ENCODE measurements around the gene PKD1L1.

Gene PKD1L1

DNA sequence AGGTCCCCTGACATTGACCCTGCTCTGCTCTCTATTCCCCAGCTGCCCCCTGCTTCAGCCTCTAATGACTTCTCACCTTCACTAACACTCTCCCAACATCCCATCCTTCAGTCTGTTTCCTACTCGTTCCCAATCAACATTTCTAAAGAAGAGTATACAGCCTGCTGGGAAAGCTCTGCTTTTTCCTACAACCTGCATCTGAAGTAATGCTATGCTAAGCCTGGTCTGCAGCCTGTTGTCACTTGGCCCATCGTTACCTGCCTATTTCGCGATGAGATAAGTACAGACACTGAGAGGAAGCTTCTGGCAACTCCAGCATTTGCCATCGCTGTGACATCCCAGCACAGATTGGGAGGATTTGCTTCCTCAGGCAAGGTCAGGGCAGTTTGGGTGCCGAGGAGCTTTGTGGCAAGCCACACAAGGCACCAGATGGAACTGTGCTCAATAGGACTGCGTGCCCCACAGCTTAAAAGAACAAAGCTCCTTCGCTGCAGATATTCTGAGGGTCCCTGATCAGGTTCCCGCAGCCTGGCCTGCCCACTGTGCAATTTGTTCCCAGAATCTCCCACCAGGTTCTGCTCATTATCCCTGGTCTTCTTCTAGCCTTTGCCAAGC, 51.4 kb downstream of the PKD1L1 start:
- DNase-seq: no peak

- no peak for DNase-seq
Measured at GRCh38 chr7:47895026-47895425, 53.2 kb downstream of the PKD1L1 start.

- DNase-seq: no peak
Measured at GRCh38 chr7:47893721-47894365, 54.4 kb downstream of the PKD1L1 start.

- DNase-seq: no peak
Measured at GRCh38 chr7:47893238-47893637, 55.0 kb downstream of the PKD1L1 start.

DNA sequence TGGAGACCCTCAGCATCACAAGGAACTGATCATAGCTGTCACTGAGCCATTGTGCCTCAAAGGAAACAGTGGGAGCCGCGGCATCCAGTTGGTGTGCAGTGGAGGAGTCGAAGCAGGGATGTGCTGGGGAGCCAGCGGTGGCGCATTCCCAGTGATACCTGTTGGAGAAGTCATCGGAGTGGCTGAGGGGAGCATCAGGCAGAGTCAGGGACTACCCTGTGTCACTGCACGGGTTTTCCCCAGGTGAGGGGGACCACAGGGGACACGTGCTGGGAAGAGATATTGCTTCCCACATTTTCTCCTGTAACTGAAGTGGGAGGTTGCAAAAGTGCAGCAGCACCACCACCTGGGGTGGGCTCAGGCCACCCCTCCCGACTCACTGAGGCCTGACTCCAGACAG, 57.7 kb downstream of the PKD1L1 start:
- DNase-seq: no peak

- DNase-seq: no peak
Measured at GRCh38 chr7:47890125-47890524, 58.1 kb downstream of the PKD1L1 start.

GRCh38 chr7:47889723-47890122, 58.5 kb downstream of the PKD1L1 start:
- no peak for DNase-seq

- no peak for DNase-seq
Measured at GRCh38 chr7:47888371-47889265, 59.6 kb downstream of the PKD1L1 start.

DNA sequence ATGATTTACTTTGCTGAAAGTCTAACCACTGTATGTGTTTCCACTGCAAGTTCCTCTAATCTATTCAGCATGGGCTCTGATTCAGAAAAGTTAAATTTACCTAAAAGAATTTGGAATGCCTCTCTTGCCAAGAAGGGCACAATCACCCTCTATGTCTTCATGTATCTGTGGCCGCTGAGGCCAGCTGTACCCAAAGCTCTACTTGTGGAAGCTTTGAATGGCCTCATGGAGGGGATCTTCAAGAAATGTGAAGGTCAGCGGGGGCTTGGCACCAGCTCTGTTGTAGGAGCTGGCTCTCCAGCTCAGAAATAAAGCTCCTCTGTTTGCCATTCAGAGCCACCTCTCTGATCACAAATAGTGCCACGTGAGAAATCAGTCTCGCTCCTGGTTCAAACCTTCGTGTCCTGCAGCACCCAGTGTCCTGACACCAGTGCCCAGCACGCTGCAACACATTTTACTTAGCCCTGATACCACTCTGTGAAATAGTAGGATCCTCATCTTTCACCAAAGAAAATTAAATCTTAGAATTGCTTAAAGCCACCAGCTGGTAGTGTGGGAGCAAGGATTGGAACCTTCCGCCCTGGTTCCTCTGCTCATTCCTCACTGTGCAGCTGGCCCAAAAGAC, 61.1 kb downstream of the PKD1L1 start:
- no peak for DNase-seq

DNA sequence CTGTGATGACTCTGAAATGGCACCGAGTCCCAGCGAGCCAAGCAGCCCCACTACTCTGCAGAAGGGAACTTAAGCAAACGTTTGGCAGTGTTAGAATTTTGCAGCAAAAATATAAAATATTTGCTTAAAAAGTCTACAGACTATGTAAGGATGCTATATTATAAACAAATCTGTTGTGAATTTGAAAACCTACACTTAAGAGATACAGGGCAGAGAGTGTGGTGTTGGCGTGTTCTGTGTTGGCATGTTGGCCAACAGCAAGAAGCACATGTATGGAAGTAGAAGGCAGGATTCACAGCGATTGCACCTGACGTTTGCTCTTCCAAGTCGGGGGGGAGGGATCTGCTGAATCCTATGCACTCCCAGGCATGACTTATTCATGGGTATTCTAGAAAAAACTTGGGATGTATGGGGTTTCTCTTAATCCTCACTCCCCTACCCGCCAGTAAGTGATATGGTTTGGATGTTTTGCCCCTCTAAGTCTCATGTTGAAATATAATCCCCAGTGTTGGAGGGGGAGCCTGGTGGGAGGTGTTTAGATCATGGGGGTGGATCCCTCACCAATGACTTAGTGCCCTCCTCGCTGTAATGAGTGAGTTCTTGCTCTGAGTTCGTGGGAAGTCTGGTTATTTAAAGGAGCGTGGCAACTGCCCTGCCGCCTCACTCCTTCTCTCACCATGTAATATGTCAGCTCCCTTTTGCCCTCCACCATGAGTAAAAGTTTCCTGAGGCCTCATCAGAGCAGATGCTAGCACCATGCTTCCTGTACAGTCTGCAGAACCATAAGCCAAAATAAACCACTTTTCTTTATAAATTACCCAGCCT, 62.1 kb downstream of the PKD1L1 start:
- no peak for DNase-seq

- no peak for DNase-seq
Measured at GRCh38 chr7:47885309-47885986, 62.8 kb downstream of the PKD1L1 start.

- no peak for DNase-seq
Measured at GRCh38 chr7:47884675-47885074, 63.6 kb downstream of the PKD1L1 start.

DNA sequence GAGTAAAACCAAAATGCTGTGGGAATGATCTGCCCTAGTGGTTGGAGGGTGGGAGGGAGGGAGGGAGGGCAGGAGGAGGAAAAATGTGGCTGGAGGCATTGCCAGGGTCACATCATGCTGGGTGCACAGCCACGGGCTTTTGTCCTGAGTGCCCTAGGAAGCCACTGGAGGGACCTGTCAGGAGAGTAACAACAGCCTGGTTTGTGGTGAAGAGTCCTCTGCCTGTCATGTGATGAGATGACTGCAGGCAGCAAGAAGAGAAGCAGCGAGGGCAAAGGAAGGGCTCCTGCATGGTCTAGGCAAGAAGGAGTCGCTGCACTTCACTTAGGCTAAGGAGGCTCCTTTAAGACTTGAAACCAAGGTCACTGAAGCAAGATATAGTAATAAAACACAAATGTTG, 65.6 kb downstream of the PKD1L1 start:
- DNase-seq: no peak

DNA sequence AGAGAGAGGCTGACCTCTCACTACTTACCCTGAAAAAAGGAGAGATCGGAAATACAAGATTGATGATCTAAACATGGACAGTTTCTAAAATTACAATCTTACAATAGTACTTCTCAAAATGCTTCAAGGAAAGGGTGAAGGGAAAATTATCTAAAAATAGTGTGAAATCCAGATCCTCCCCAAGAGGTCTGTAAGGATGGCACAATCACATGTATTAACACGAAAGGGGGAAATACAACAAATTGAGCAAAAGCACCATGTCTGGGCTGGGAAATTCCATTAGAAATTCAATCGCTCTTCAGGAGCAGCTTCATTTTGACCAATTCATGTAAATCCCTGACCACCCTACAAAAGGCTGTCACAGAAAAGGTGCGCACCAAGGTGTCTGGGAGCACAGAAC, 67.0 kb downstream of the PKD1L1 start:
- DNase-seq: no peak

DNA sequence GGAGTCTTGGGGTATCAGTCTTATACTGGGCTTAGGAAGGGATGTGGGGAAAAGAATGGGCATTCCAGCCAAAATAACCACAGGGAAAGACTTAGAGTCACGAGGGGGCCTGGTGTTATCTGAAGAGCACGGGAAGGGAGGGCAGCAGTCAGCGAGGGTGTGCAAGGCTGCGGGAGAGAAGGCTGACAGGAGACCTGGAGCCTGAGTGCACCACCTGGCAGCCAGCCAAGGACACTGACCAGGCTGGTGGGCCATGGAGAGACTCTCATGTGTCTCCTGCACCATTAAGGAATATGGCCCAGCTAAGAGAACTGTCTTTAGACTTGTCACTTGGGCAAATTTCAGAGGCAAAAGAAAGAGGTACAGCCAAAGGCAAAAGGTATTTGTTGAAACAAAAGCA, 69.6 kb downstream of the PKD1L1 start:
- DNase-seq: no peak

- DNase-seq: no peak
Measured at GRCh38 chr7:47877336-47877735, 70.9 kb downstream of the PKD1L1 start.

DNA sequence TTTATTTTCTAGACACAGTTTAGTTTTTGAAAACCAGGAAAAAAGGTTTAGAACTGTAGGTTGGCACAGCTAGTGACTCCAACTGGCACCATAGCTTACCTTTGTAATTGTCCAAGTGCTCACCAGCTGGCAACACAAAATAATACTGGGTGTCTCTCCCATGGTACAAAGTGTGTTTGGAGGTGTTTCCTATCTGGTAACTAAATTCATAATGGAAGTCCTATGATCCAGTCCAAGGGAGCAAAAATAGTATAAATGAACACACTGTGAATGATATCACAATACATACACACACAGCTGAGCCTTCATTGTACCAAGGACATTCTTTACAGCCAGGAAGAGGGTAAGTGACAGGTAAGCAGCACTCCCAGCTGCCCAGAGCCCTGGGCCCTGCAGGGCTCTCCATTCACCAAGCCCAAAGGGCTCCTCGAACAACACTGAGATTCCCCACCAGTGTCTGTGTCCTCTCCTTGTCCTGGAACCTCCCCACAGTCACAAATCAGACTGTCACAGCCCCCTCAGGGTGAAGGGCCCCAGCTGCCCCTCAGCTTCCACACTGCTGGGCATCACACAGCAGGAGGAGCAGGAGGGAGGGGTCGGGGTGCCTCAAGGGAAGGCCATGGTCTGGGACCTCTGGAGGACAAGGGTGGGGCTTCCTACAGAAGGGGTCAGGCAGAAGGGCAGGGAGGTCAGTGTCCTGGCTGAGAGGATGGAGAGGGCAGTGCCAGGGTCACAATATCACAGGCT, 72.1 kb downstream of the PKD1L1 start:
- DNase-seq: no peak

DNA sequence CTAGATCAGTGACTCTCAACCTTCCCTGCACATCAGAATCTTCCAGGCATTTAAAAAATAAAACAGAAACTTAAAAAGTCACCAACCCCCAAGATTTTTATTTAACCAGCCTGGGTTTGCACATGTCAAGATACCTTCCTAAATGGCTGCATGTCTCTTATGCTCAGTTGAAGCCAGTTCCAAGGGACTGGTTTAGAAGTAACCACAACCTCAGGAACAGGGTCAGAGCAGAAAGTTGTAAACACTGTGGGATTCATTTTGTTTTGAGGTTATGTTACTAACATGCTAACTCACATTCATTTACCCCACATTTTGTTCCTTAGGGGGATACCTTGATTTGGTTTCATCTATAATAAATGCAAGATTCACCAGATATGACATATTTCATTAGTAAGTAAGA, 72.9 kb downstream of the PKD1L1 start:
- no peak for DNase-seq

DNA sequence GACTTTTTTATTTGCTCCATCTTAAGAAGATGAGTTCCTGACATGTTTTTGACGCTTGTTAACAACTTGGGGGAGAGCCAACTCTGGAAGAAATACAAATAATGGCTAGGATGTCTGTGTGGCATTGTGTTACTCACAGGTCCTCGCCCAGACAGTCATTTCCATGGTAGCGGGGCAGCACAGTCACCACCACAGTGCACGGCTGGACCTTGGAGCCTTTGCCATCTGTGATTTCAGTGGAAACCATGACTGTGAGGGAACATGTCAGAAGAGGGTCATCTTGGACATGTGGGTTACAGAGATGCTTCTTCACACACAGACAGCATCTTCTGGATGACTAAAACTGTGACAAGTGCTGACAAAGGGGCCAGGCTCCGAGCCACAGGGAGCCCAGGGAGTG, 74.5 kb downstream of the PKD1L1 start:
- DNase-seq: no peak

DNA sequence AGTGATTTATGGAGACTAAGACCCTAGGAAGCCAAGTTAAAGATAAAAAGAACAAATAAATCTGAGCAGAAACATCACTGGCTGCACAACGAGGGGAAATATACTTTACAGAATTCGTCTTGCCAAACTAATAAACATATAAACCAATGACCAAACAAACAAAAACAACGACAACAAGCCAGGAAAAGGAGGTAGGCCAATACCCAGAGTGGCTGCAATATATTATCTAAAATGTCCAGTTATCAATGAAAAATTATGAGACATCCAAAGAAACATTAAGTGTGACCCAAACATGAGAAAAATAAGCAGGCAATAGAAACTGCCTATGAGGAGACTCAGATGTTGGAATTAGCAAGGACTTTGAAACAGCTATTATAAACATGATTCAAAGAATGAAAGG, 81.0 kb downstream of the PKD1L1 start:
- no peak for DNase-seq

- DNase-seq: no peak
Measured at GRCh38 chr7:47866120-47866519, 82.1 kb downstream of the PKD1L1 start.

Measured in stimulated activated naive CD4-positive, alpha-beta T cell treated with Interleukin-2 at 50 U/mL for 16 hours (primary cell).